PC-3 (cell line): ENCODE measurements around the gene PLPPR4. TPM values are rescaled to one million over a fixed set of nuclear protein-coding genes. Genes with fewer than 3 reads are reported as not detected.

Experiments
- ATAC-seq: fragments of 200-7000 bp; cut with Tn5 transposase; 2 replicates; pipeline ENCODE4 v1.9.1; 2020; ENCODE audit warnings: mild to moderate bottlenecking, moderate library complexity
- Bru-seq: library from RNA; stranded (reverse); fragments of 400-500 nt; gene quantifications from one replicate; lab custom pipeline; 2021; lab: Mats Ljungman, UMichigan
- BruChase-seq, 2 experiments: library from RNA; stranded (reverse); fragments of 400-500 nt; gene quantifications; one replicate each; lab custom pipeline; 2021; lab: Mats Ljungman, UMichigan
- BruUV-seq: library from RNA; stranded (reverse); fragments of 400-500 nt; replicated peaks from 2 replicates; lab custom pipeline; 2021; lab: Mats Ljungman, UMichigan
- CTCF ChIA-PET: fragments of 300-600 bp; sonication (Branson Sonifier 250); formaldehyde crosslinking; loops from one replicate; lab custom pipeline; 2022; ENCODE audit warnings: antibody characterized with exemption; lab: Charles Lee
- POLR2A ChIA-PET: fragments of 300-600 bp; sonication (Branson Sonifier 250); formaldehyde crosslinking; loops from one replicate; lab custom pipeline; 2022; ENCODE audit warnings: antibody characterized with exemption; ENCODE audit not compliant: unreplicated experiment; lab: Charles Lee
- DNase-seq: peaks from one replicate; pipeline ENCODE4 v3.0.0-alpha.2; 2015
- H2AFZ ChIP-seq: fragments of 300-600 bp; sonication (generic); 2 replicates; pipeline ENCODE4 v1.6.0; 2016; ENCODE audit warnings: antibody characterized with exemption, low read length
- H3F3A ChIP-seq: fragments of 300-600 bp; sonication (generic); one replicate; pipeline ENCODE4 v1.6.0; 2017; ENCODE audit warnings: antibody characterized with exemption, low read length, control low read depth, mild to moderate bottlenecking; ENCODE audit not compliant: unreplicated experiment
- H3K27ac ChIP-seq: fragments of 300-600 bp; sonication (generic); 2 replicates; pipeline ENCODE4 v1.5.1; 2016; ENCODE audit warnings: mild to moderate bottlenecking, low read length
- H3K27me3 ChIP-seq: fragments of 300-600 bp; sonication (generic); 2 replicates; pipeline ENCODE4 v1.6.1; 2016; ENCODE audit warnings: low read length, mixed read lengths
- H3K36me3 ChIP-seq: fragments of 300-600 bp; sonication (generic); 2 replicates; pipeline ENCODE4 v1.6.1; 2016; ENCODE audit warnings: low read depth, mixed run types, low read length, mixed read lengths
- H3K4me1 ChIP-seq: fragments of 300-600 bp; sonication (generic); 2 replicates; pipeline ENCODE4 v1.5.1; 2016; ENCODE audit warnings: low read length; ENCODE audit not compliant: insufficient read depth
- H3K4me2 ChIP-seq: fragments of 300-600 bp; sonication (generic); 2 replicates; pipeline ENCODE4 v1.6.0; 2016; ENCODE audit warnings: low read length
- H3K4me3 ChIP-seq: fragments of 300-600 bp; sonication (generic); 2 replicates; pipeline ENCODE4 v1.5.1; 2016; ENCODE audit warnings: mild to moderate bottlenecking, low read length, mixed read lengths
- H3K79me2 ChIP-seq: fragments of 300-600 bp; sonication (generic); 2 replicates; pipeline ENCODE4 v1.6.1; 2017; ENCODE audit warnings: low read length, mixed read lengths
- H3K9ac ChIP-seq: fragments of 300-600 bp; sonication (generic); 2 replicates; pipeline ENCODE4 v1.6.0; 2016; ENCODE audit warnings: mild to moderate bottlenecking, low read length
- H3K9me2 ChIP-seq: fragments of 300-600 bp; sonication (generic); replicated peaks from 2 replicates; pipeline ENCODE4 v1.6.1; 2016; ENCODE audit warnings: mixed run types, low read length, mixed read lengths
- H3K9me3 ChIP-seq: fragments of 300-600 bp; sonication (generic); 2 replicates; pipeline ENCODE4 v1.6.1; 2016; ENCODE audit warnings: low read length, mixed read lengths
- H4K20me1 ChIP-seq: fragments of 300-600 bp; sonication (generic); 2 replicates; pipeline ENCODE4 v1.6.1; 2016; ENCODE audit warnings: low read length, mixed read lengths
- CTCF ChIP-seq: fragments of 300-600 bp; sonication (generic); conservative IDR thresholded peaks from 2 replicates; pipeline ENCODE4 v1.5.1; 2017; ENCODE audit warnings: antibody characterized with exemption, low read depth, mild to moderate bottlenecking, low read length
- EZH2 ChIP-seq: fragments of 300-600 bp; sonication (generic); IDR thresholded peaks from one replicate; pipeline ENCODE4 v1.6.1; 2017; ENCODE audit warnings: antibody characterized with exemption, mild to moderate bottlenecking, low read length; ENCODE audit not compliant: unreplicated experiment
- EZH2phosphoT487 ChIP-seq: fragments of 300-600 bp; sonication (generic); IDR thresholded peaks from 2 replicates; pipeline ENCODE4 v1.6.1; 2018; ENCODE audit warnings: mild to moderate bottlenecking, antibody characterized with exemption, low read length, borderline replicate concordance
- intact Hi-C: fragments of 100-400 bp; cut with micrococcal nuclease; formaldehyde crosslinking; loops from 2 replicates; pipeline ENCODE4 v1.9.0; 2023
- long read RNA-seq: library from polyadenylated mRNA; unstranded; transcript quantifications from one replicate; pipeline ENCODE4 v2.0.0, GENCODE V29; 2021; ENCODE audit not compliant: unreplicated experiment
- total RNA-seq: library from RNA; depleted of rRNA; stranded (reverse); fragments of >200 nt; gene quantifications from 2 replicates; pipeline ENCODE4 v1.2.3, GENCODE V29; 2014; rRNA removed

Gene PLPPR4
- total RNA-seq: 0.17 and 0.44 TPM in 2 replicates
- percentile 13 among the genes with signal in this experiment for Bru-seq, nascent RNA
- BruChase-seq, experiment 1, labeled RNA remaining after a 6-hour chase: percentile 13 among the genes with signal in this experiment
- BruChase-seq, experiment 2, labeled RNA remaining after a 2-hour chase: percentile 9 among the genes with signal in this experiment
- long read RNA-seq: 0 reads

GRCh38 chr1:99264201-99265021 is at the start of gene PLPPR4:
Gene PLPPR4 (plus strand): TSS chr1:99264492. CDS start chr1:99264594, 102 bp downstream.
- CTCF ChIA-PET: no interaction called here
- H4K20me1 ChIP-seq: no peaks in the 10 kb centered on the region
- peak; percentile 42 for DNase-seq
- peak; percentile 91 for ATAC-seq
- no peaks in the 10 kb centered on the region for H3K4me1 ChIP-seq
- no peaks in the 10 kb centered on the region for H3K27me3 ChIP-seq
- no peaks in the 10 kb centered on the region for H3K9me2 ChIP-seq
- no peaks in the 10 kb centered on the region for H3K36me3 ChIP-seq
- TF ChIP-seq EZH2 (no peak), EZH2phosphoT487 (no peak), CTCF (no peak)
- H3K4me2 ChIP-seq: peak within 1 kb of the TSS; percentile 95
- H3F3A ChIP-seq: no peaks in the 10 kb centered on the region
- BruUV-seq: no TSS peak
- POLR2A ChIA-PET: no interaction called here
- no peak within 1 kb of the TSS for H3K9ac ChIP-seq
- no peak within 1 kb of the TSS for H3K27ac ChIP-seq
- H3K9me3 ChIP-seq: no peaks in the 10 kb centered on the region
- H2AFZ ChIP-seq: peak within 1 kb of the TSS; percentile 84
- H3K79me2 ChIP-seq: no peaks in the 10 kb centered on the region
- H3K4me3 ChIP-seq: peak within 1 kb of the TSS; percentile 76
- intact Hi-C loops: no loop called here

- Histone ChIP-seq H3K27ac (no peak overlapping the region), H3K27me3 (no peaks in the 10 kb centered on the region), H3K36me3 (no peaks in the 10 kb centered on the region), H2AFZ (no peak overlapping the region), H3K79me2 (no peaks in the 10 kb centered on the region), H3K4me3 (no peak overlapping the region), H3K4me1 (no peaks in the 10 kb centered on the region), H3K9me2 (no peaks in the 10 kb centered on the region), H3K9me3 (peaks cover 15% of the 10 kb centered on the region; the same call in 1 of the 2 replicates), H4K20me1 (no peaks in the 10 kb centered on the region), H3F3A (no peaks in the 10 kb centered on the region), H3K4me2 (no peak overlapping the region), H3K9ac (no peak overlapping the region)
- CTCF ChIA-PET: no interaction called here
- DNase-seq (no peak), ATAC-seq (no peak)
- intact Hi-C loops: no loop called here
- POLR2A ChIA-PET: no interaction called here
- TF ChIP-seq EZH2phosphoT487: no peak
- no peak for TF ChIP-seq CTCF
- no peak for TF ChIP-seq EZH2
- BruUV-seq: no TSS peak
Observed at GRCh38 chr1:99216956-99217355, 47.3 kb upstream of the PLPPR4 start.
